SU-DHL-6 (cell line): ENCODE measurements around the gene POLN.

Source experiments
- CTCF ChIP-seq: fragments of 200-600 bp; sonication (generic); IDR thresholded peaks from one replicate; pipeline ENCODE4 v1.5.1; 2017; ENCODE audit warnings: antibody characterized with exemption, mild to moderate bottlenecking, low read length, moderate library complexity; ENCODE audit not compliant: insufficient read depth, poor library complexity, severe bottlenecking
- EZH2phosphoT487 ChIP-seq: fragments of 200-600 bp; sonication (generic), shearing (Covaris generic); conservative IDR thresholded peaks from 2 replicates; pipeline ENCODE4 v1.6.1; 2018; ENCODE audit warnings: mild to moderate bottlenecking, antibody characterized with exemption, low read length, moderate library complexity, mixed read lengths

GRCh38 chr4:2072971-2073807 is 168.7 kb downstream of the POLN start:
- TF ChIP-seq CTCF = no peak
- TF ChIP-seq EZH2phosphoT487 = no peak
